ENCODE data around the gene CNPY2. TPM values are rescaled to one million over a fixed set of nuclear protein-coding genes. Genes with fewer than 3 reads are reported as not detected.

Gene CNPY2
- total and polyA plus RNA-seq, 2 of the 13 experiments (the other 11 are each of a cell fraction or from before 2014, with no cell fraction given) = 285 to 356 TPM

DNA sequence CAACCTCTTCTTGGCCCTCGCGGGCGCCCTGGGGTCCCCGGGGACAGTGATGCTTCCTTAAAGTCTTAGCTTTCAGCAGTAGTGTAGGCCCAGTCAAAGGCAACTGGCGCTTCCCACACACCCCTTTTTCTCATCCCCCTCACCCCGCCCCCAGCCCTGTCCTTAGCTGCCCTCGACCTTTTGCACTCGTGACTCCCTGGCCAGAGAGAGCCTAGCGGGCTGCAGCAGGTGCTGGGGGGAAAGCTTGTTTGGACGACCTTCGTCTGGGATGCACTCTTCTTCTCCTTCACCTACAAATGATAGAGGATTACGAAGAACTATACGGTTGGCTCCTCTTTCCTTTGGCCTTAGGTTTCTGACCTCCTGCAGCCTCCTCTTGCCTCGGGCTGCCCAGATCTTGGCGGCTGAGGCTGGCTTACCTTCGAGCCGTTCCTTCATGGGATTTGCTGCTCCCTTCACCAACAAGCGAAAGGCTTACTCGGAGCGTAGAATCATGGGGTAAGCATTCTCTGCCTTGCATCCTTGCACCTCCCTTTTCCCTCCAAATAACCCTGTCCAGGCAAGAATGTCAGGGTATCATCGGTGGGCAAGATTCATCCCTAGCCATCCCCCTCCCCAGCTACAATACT, 48.2 kb downstream of the CNPY2 start (continued):
- TF ChIP-seq CREBL2 (CRISPR knock-in tag; IDR thresholded peaks at IDR 0.05; ENCODE audit: borderline replicate concordance) = no peak
- TF ChIP-seq MTF2 (CRISPR knock-in tag; IDR thresholded peaks at IDR 0.05; ENCODE audit: borderline replicate concordance) = 0 out of 2 replicates have a peak, but pooled peaks have one; percentile 6
- no peak for TF ChIP-seq YEATS4 (CRISPR knock-in tag; IDR thresholded peaks at IDR 0.05; ENCODE audit: borderline replicate concordance)
- TF ChIP-seq ZNF256 (CRISPR knock-in tag; conservative IDR thresholded peaks at IDR 0.05) = no peak
- no peak for TF ChIP-seq CREB1 (IDR thresholded peaks at IDR 0.05)
- no peak for TF ChIP-seq CREB1 (CRISPR knock-in tag; IDR thresholded peaks at IDR 0.05)
- TF ChIP-seq TEAD2 (CRISPR knock-in tag; IDR thresholded peaks at IDR 0.05) = no peak
- no peak for TF ChIP-seq RBM22 (optimal IDR thresholded peaks at IDR 0.05; ENCODE audit: low read length)
- TF ChIP-seq HOXA3 (CRISPR knock-in tag; IDR thresholded peaks at IDR 0.05) = no peak
- no peak for TF ChIP-seq ZSCAN25 (CRISPR knock-in tag; IDR thresholded peaks at IDR 0.05)
- TF ChIP-seq PAWR (CRISPR knock-in tag; IDR thresholded peaks at IDR 0.05; ENCODE audit: borderline replicate concordance) = no peak
- no peak for TF ChIP-seq ZNF776 (CRISPR knock-in tag; IDR thresholded peaks at IDR 0.05)

DNA sequence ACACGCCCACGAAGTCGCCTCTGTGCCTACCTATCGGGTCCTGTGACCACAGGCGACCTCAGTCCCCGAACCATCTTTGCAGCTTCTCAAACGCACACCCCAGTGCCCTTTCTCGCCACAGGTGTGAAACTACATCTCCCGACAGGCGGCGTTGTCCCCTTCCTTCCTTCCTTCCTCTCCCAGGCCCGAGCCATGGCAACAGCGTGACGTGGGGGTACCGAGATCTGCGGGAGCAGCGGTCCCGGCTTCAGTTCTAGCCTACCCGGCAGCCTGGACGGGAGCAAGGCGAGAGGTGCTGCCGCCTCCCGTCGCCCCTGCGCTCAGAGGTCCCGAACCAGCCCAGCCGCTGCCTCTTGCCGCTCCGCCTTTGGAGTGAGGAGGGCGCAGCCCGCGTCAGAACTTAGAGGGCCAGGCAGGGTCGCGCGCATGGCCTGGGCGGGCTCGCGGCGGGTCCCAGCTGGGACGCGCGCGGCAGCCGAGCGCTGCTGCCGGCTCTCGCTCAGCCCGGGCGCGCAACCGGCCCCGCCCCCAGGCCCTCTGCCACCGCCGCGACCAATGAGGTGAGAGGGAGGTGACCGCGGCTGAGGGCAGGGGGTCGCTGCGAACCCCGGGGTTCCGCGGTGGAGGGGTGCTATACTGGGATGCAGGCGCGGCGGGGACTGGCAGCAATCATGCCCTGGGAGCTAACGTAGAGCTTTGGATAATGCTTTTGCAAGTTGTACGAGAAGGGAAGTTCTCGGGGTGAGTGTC, 48.9 kb downstream of the CNPY2 start, which contains the start of gene COQ10A:
COQ10A (plus strand) TSS at position 250 of the 750 bp plus-strand sequence; CDS start at position 427, 177 bp downstream.
- Histone ChIP-seq H3K4me3 (replicated peaks in 1 of 3; ENCODE audit: insufficient read depth in 1 of 3, low read depth in 2 of 3, low read length in 3 of 3) (peak within 1 kb of the TSS; percentile 54 to 91 (median 83)), H3K36me3 (replicated peaks in 1 of 2; ENCODE audit: control insufficient read depth in 1 of 2, insufficient read depth in 2 of 2, low read length in 2 of 2) (peaks cover 6 to 14% of the 10 kb centered on the region in 2 experiments; a peak in 3 of 5 replicates), H3K79me2 (ENCODE audit: insufficient read depth, low read length) (no peaks in the 10 kb centered on the region), H3K27ac (ENCODE audit: extremely low read length, insufficient read depth, low read length) (peak within 1 kb of the TSS; percentile 82), H3K27me3 (ENCODE audit: control insufficient read depth in 1 of 2, insufficient read depth in 2 of 2, low read length in 2 of 2) (no peaks in the 10 kb centered on the region; a peak in 1 of 5 replicates), H3K9ac (ENCODE audit: insufficient read depth, low read depth, low read length) (peak within 1 kb of the TSS; percentile 69), H3K4me2 (ENCODE audit: low read depth, low read length) (peak within 1 kb of the TSS; percentile 99), H3K4me1 (ENCODE audit: insufficient read depth, low read length) (peaks cover 18% of the 10 kb centered on the region), H2AFZ (ENCODE audit: low read length) (peak within 1 kb of the TSS; percentile 49), H4K20me1 (ENCODE audit: insufficient read depth, low read length) (no peaks in the 10 kb centered on the region), H3K9me3 (ENCODE audit: low read length) (no peaks in the 10 kb centered on the region)
- in situ Hi-C loops (cut with HindIII; ENCODE audit: extremely low pct_ligation_motif_present, low pct_unique_long_range_greater_than_20kb) = no loop called here
- ChIA-PET POLR2A (interaction anchor here (0.6 to 3.6 kb wide), 31 partner anchors 9 to 221 kb away, joined by 3 to 47 read pairs (median 5); partner anchors contain the start of genes ANKRD52, CNPY2, CS and ESYT1), CTCF (ENCODE audit: low intra/inter-chr PET ratio, low total read pairs) (interaction anchor here (0.9 to 1.4 kb wide), 2 partner anchors 9 to 36 kb away, joined by 3 to 6 read pairs; partner anchors contain the start of gene ANKRD52)
- intact Hi-C loops (cut with micrococcal nuclease; ENCODE audit: unreplicated experiment) = loop anchor here (2.0 kb wide), 2 partner anchors 20 to 74 kb away; no protein-coding TSS in a partner anchor
- ATAC-seq (peak; percentile 90), FAIRE-seq (peak; percentile 80), DNase-seq (ENCODE audit: low spot score) (peak; percentile 83)
- BruUV-seq (replicated peaks) = no TSS peak
- 2% methylated on average over 26 of the region's 68 CpGs for WGBS (ENCODE audit: low lambda C conversion rate)
- TF ChIP-seq, protein P1, sequence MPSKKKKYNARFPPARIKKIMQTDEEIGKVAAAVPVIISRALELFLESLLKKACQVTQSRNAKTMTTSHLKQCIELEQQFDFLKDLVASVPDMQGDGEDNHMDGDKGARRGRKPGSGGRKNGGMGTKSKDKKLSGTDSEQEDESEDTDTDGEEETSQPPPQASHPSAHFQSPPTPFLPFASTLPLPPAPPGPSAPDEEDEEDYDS (CRISPR knock-in tag; IDR thresholded peaks at IDR 0.05) = peak; percentile 48
- TF ChIP-seq ASH2L (IDR thresholded peaks at IDR 0.05; ENCODE audit: insufficient read length, low read depth, low read length) (peak; percentile 86), MIER2 (CRISPR knock-in tag; IDR thresholded peaks at IDR 0.05) (0 out of 2 replicates have a peak, but pooled peaks have one; percentile 35), BCL3 (CRISPR knock-in tag; IDR thresholded peaks at IDR 0.05) (peak; percentile 85), ZNF430 (CRISPR knock-in tag; IDR thresholded peaks at IDR 0.05) (no peak), PBX2 (CRISPR knock-in tag; IDR thresholded peaks at IDR 0.05) (no peak)

Data from HepG2 (cell line).